T47D (cell line): ENCODE results near the gene ARL16.
A peak's percentile ranks its signal among the peaks of the same experiment; 100 is the strongest.

Experiments used
- DNase-seq, 2 experiments: peaks; one replicate each; pipeline versions ENCODE4 v3.0.0 to v3.0.0-alpha.2; 2011 to 2012; ENCODE audit warnings: low read depth in 1 of 2, low spot score in 1 of 2
- JUND ChIP-seq: IDR thresholded peaks from 2 replicates; pipeline ENCODE4 v1.6.1; 2012; ENCODE audit warnings: low read depth
- in situ Hi-C: cut with HindIII; loops from 2 replicates; pipeline ENCODE4 v1.10.0; 2016; ENCODE audit warnings: low sequenced_read_pairs, low pct_unique_long_range_greater_than_20kb

ARL16 gene

DNA sequence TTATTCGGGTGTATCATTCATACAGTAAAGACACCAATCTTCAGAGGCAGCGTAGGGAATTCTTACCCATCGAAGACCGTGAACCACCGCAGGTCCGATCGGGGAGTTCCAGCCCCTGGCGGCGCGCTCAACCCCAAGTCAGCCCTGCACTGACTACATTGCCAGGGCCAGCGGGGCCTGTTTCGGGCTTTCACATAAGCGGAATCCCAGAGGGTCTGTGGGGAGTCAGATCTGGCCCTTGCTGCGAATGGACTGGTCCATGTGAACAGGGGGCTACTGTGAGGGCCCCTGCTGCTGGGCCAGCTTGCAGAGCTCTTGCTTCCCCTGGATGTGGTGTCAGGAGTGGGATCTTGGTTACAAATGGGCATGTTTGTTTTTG is 34.9 kb downstream of the ARL16 start:
- in situ Hi-C loops, result no loop called here

DNA sequence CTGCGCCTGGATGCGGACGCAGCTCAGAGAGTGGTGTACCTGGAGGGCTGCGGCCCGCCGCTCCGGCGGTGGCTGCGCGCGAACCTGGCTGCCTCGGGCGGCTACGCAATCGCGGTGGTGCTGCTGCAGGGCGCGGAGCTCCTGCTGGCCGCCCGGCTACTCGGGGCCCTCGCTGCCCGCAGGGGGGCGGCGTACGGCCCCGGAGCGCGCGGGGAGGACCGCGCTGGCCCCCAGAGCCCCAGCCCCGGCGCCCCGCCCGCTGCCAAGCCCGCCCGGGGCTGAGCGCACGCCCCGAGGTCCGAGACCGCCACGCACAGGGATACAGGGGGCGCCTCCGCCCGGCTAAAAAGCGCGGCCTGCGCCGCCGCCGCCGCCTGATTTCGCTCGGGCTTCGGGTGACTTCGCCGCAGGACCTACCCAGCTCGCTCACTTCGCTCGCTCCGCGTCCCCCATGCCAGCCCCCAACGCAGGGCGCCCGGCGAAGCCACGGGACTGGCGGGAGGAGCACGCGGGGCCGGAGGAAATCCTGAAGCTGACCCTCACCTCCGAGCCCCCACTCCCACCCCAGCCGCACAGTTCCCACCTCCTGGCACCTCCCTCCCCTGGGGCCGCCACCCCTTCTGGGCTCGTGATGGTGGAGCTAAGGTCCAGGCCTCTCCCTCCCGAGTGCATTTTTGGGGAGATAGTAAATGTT is 35.4 kb downstream of the ARL16 start:
- no peak for TF ChIP-seq JUND
- DNase-seq, result no peak
- in situ Hi-C loops, result no loop called here

More for the DNA sequence above, 34.9 kb downstream of the ARL16 start:
- no peak for DNase-seq
- no peak for TF ChIP-seq JUND

DNA sequence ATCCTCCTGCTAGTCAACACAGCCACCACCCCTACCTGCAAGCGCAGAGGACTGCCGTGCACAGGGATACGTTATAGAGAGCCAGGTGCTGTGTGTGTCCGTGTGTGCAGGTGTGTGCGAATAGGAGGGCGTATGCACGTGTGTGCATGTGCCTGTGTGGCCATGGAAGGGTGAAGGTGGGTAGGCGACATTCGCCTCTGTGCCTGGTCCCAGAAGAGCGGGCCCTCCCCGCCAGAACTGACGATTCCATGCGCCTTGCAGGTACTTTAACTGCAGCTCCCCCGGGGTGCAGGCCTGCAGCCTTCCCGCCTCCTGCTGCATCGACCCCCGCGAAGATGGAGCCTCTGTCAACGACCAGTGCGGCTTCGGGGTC is 36.0 kb downstream of the ARL16 start:
- TF ChIP-seq JUND, result no peak

DNA sequence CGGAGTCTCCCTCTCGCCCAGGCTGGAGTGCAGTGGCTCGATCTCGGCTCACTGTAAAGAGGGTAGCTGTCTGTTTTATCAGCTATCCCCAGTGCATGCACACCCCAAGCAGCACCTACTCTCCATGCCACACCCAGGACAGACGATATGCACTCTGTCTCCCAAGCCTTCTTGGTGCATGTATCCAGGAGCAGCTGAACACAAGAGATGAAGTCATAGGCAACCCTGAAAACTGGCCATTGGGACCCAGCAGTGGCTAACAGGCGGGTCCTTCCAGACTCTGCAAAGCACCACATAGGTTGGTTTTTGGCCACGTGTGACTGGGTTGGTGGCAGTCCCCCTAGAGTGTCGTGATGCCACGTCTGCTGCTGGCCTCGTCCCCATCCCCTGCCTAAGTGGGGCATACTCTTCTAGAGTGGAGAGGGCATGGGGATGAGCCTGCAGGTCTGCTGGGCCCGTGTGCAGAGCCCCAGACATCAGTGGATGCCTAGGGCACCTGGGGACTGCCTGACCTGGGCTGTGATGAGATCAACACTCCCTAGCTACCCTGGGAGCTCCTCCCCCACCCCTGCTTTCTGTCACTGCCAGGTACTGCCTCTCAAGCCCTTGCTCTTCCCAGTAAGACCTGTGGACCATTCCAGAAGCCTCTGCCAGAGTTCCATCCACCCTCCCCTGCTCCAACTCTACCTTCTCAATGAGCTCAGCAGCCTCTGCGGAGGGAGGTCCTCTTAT is 36.6 kb downstream of the ARL16 start:
- no peak for DNase-seq
- in situ Hi-C loops, result no loop called here
- no peak for TF ChIP-seq JUND

More for the DNA sequence above, 36.0 kb downstream of the ARL16 start:
- no peak for DNase-seq
- in situ Hi-C loops, result no loop called here

DNA sequence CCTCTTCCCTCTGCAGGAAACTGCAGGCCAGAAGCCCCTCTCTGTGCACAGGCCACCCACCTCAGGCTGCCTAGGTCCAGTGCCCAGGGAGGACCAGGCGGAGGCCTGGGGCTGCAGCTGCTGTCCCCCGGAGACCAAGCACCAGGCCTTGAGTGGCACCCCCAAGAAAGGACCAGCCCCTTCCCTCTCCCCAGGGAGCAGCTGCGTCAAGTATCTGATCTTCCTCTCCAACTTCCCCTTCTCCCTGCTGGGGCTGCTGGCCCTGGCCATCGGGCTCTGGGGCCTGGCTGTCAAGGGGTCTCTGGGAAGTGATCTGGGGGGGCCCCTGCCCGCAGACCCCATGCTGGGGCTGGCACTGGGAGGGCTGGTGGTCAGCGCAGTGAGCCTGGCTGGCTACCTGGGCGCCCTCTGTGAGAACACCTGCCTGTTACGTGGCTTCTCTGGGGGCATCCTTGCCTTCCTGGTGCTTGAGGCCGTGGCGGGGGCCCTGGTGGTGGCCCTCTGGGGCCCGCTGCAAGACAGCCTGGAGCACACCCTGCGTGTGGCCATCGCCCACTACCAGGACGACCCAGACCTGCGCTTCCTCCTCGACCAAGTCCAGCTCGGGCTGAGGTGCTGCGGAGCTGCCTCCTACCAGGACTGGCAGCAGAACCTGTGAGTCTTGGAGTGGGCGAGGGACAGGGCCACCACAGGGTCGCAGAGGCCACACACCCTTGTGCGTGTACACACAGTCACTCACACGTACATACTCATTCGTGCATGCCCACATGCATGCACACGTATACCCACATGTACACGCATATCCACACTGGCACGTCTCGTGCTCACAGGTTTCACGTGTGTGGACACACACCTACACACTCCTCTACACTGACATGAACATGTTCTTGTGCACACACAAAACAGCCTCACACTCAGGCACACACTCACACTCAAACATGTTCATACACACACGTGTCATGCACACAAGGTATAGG is 38.3 kb downstream of the ARL16 start:
- in situ Hi-C loops, result no loop called here
- DNase-seq, result no peak

DNA sequence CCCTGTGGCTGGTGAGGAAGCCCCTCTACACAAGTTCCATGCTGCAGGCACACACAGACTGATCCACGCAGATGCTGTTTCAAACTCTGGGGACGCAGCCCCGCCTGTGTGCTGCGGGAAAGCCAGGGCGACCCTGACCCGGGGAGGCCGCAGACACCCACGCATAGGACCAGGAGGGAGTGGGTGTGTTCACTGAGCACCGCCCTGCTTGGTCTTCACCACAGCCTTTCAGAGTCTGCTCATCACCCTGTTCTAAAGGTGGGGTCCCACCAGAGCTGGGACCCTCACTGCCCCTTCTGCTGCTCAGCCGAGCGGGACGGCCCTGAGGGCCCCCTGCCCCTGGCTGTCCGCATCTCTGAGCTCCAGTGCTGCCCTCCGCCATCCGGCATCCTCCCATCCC is 39.1 kb downstream of the ARL16 start:
- no peak for TF ChIP-seq JUND
- DNase-seq, result no peak
- in situ Hi-C loops, result no loop called here

More for the DNA sequence above, 38.3 kb downstream of the ARL16 start:
- no peak for TF ChIP-seq JUND

DNA sequence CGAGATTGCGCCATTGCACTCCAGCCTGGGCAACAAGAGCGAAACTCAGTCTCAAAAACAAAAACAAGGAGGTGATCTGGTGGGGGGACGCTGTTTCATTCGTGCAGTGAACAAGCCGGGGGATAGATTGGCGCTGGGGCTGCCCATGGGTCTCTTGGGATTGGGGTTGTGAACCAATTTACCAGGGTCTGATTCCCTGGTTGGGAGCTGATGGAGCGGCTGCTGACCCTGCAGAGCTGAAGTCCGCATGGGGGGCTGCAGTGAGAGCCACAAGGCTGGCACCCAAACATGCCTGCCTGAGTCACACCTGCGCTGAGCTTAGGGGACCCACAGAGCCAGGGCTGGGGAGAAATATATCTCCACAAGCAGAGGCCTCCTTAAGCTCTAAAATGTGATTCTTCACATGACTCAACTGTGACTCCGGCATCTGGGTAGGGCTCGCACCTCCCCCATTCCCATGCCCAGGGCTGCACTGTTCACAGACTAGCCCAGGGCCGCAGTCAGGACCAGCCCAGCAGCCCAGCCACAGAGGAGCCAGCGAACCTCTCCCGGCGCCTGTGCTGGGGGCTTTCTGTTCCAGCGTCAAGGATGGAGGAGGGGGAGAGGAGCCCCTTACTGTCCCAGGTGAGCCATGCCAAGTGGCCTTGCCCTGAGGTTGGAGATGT is 41.6 kb downstream of the ARL16 start:
- in situ Hi-C loops, result no loop called here
- no peak for DNase-seq
- no peak for TF ChIP-seq JUND

DNA sequence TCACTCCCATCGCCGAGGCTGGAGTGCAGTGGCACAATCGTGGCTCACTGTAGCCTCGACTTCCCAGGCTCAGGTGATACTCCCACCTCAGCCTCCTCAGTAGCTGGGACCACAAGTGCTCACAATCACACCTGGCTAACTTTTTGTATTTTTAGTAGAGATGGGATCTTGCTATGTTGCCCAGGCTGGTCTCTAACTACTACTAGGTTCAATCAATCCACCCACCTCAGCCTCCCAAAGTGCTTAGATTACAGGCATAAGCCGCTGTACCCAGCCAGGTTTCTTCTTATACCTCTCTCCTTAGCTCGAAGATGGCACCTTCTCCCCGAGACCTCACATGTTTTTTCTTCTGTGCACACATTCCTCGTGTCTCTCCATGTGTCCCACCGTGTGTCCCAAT is 43.6 kb downstream of the ARL16 start:
- no peak for TF ChIP-seq JUND
- in situ Hi-C loops, result no loop called here
- no peak for DNase-seq

DNA sequence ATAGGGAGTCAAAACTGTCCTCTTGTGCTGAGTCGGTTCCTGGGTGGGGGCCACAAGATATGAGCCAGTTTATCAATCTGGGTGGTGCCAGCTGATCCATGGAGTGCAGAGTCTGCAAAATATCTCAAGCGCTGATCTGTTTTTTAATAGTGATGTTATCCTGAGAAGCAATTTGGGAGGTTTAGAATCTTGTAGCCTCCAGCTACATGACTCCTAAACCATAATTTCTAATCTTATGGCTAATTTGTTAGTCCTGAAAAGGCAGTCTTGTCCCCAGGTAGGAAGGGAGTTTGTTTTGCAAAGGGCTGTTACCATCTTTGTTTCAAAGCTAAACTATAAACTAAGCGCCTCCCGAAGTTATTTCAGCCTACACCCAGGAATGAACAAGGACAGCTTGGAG is 44.9 kb downstream of the ARL16 start:
- in situ Hi-C loops, result no loop called here
- no peak for DNase-seq
- TF ChIP-seq JUND, result no peak

DNA sequence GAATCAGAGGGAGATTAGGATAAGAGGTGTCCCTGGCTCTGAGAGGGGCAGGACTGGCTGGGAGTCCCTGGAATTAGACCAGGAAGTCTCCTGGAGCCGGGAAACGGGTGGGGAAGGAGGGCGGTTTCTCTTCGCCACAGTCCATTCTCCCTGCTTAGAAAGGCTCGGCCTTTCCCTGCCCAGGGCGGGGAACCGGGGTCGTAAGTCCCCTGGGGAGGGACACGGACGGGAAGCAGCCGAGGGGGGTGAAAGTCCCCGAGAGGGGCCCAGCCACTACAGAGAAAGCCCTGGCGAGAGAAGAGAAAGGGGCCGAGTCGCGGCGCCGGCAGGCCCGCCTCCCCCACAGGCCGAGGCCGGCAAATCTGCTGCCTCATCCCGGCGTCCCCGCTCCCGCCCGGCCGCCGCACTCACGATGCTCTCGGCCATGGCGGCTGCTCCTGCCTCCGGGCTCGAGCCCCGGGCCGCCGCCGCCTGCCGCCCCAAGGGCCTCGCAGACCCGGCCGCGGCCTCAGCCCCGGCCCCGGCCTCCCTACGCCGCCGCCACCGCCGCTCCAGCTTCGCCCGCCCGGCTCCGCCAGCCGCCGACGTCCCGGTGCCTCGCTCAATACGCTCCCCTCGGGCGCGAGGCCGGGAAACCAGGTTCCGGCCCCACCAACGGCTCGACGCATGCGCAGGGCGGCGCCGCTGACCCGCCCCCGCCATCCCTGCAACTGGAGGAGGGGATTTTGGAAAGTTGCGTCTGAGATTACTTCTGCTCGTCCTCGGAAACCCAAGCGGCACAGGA is 46.9 kb downstream of the ARL16 start, which contains the start of the genes NPLOC4 and TSPAN10:
Gene NPLOC4, minus strand, starts transcription at position 608 of the 784 bp plus-strand sequence. Its CDS starts 182 bp downstream, at position 426.
Gene TSPAN10, plus strand, starts transcription at position 692 of the 784 bp plus-strand sequence. CDS start 5,217 bp downstream, outside the sequence.
- in situ Hi-C loops, result no loop called here
- DNase-seq, result peak; percentile 93 to 98
- TF ChIP-seq JUND, result no peak

DNA sequence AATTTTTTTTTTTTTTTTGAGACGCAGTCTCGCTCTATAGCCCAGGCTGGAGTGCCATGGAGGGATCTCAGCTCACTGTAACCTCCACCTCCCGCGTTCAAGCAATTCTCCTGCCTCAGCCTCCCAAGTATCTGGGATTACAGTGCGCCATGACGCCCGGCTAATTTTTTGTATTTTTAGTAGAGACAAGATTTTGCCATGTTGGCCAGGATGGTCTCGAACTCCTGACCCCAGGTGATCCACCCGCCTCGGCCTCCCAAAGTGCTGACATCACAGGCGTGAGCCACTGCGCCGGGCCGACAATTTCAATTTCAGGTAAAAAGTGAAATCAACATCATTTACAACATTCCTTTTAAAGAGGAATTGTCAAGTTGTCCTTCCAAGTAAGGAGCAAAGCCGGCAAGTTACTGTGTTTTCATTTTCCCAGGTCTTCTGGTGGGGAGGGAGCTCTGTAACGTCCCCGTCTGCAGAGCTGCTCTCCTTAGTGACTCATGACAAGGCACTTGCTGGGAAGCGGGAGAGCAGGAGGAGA is 47.6 kb downstream of the ARL16 start:
- in situ Hi-C loops, result no loop called here
- TF ChIP-seq JUND, result no peak
- DNase-seq, result no peak
